HepG2 (cell line): Measurements from ENCODE around the gene NSUN3. TPM values are rescaled to one million over a fixed set of nuclear protein-coding genes. Genes with fewer than 3 reads are reported as not detected.

Source experiments
- ATAC-seq: fragments of 200-7000 bp; cut with Tn5 transposase; 3 replicates; pipeline ENCODE4 v1.9.1; 2020; ENCODE audit warnings: mild to moderate bottlenecking, moderate library complexity
- BruUV-seq: library from RNA; stranded (reverse); fragments of 400-500 nt; replicated peaks from 2 replicates; lab custom pipeline; 2021; lab: Mats Ljungman, UMichigan
- CTCF ChIA-PET: fragments of 300-600 bp; formaldehyde crosslinking; extraction: SDS; loops from one replicate; lab custom pipeline; 2021; ENCODE audit warnings: low total read pairs, inconsistent platforms, low intra/inter-chr PET ratio; lab: Yijun Ruan, JAX
- POLR2A ChIA-PET: fragments of 350-600 bp; sonication (Branson Sonifier 250); formaldehyde crosslinking; loops from one replicate; lab custom pipeline; 2020; ENCODE audit warnings: antibody characterized with exemption, inconsistent platforms; lab: Yijun Ruan, JAX
- DNase-seq: peaks from one replicate; pipeline ENCODE4 v3.0.0-alpha.2; 2015; ENCODE audit warnings: low spot score
- FAIRE-seq: peaks from 3 replicates; lab custom pipeline; 2011; peaks lifted over from hg19 to GRCh38; lab: Jason Lieb, UNC
- H2AFZ ChIP-seq: one replicate; pipeline ENCODE4 v1.6.1; 2011; ENCODE audit warnings: low read length, inconsistent platforms
- H3K27ac ChIP-seq: fragments of 300-600 bp; 3 replicates; pipeline ENCODE4 v1.8.0; 2011; ENCODE audit warnings: mixed run types, mild to moderate bottlenecking, mixed read lengths, low read length, inconsistent platforms; ENCODE audit not compliant: insufficient read depth; ENCODE audit errors: extremely low read length
- H3K27me3 ChIP-seq, 2 experiments: fragments of 200-600 bp in 1 of 2; 2 replicates in 1 of 2; 3 replicates in 1 of 2; pipeline versions ENCODE4 v1.6.0 to v1.8.0; 2011; ENCODE audit warnings: low read length in 2 of 2, mild to moderate bottlenecking in 2 of 2, moderate library complexity in 2 of 2, inconsistent platforms in 1 of 2; ENCODE audit not compliant: insufficient read depth in 2 of 2, control insufficient read depth in 1 of 2
- H3K36me3 ChIP-seq, 2 experiments: fragments of 200-600 bp in 1 of 2; replicated peaks in 1 of 2; 2 replicates in 1 of 2; 3 replicates in 1 of 2; pipeline versions ENCODE4 v1.5.1 to v1.8.0; 2011; ENCODE audit warnings: low read length in 2 of 2, inconsistent platforms in 1 of 2; ENCODE audit not compliant: insufficient read depth in 2 of 2, control insufficient read depth in 1 of 2
- H3K4me1 ChIP-seq: 2 replicates; pipeline ENCODE4 v1.5.1; 2012; ENCODE audit warnings: low read length, inconsistent platforms; ENCODE audit not compliant: insufficient read depth
- H3K4me2 ChIP-seq: 2 replicates; pipeline ENCODE4 v1.6.0; 2011; ENCODE audit warnings: low read depth, low read length, inconsistent platforms
- H3K4me3 ChIP-seq, 3 experiments: fragments of 200-600 bp in 1 of 3; sonication (generic), shearing (Covaris generic) in 1 of 3; replicated peaks in 1 of 3; 2 replicates each; pipeline ENCODE4 v1.5.1; 2011 to 2016; ENCODE audit warnings: low read length in 3 of 3, inconsistent platforms in 2 of 3, low read depth in 2 of 3, mild to moderate bottlenecking in 2 of 3, control low read depth in 1 of 3, mixed read lengths in 1 of 3; ENCODE audit not compliant: insufficient read depth in 1 of 3
- H3K79me2 ChIP-seq: one replicate; pipeline ENCODE4 v1.6.1; 2011; ENCODE audit warnings: low read length, inconsistent platforms; ENCODE audit not compliant: insufficient read depth
- H3K9ac ChIP-seq: 2 replicates; pipeline ENCODE4 v1.6.0; 2011; ENCODE audit warnings: mild to moderate bottlenecking, low read depth, low read length, inconsistent platforms; ENCODE audit not compliant: insufficient read depth
- H3K9me3 ChIP-seq: 2 replicates; pipeline ENCODE4 v1.5.1; 2012; ENCODE audit warnings: mild to moderate bottlenecking, low read length
- H4K20me1 ChIP-seq: 2 replicates; pipeline ENCODE4 v1.6.0; 2011; ENCODE audit warnings: inconsistent platforms, mild to moderate bottlenecking, low read length, moderate library complexity; ENCODE audit not compliant: insufficient read depth
- CCAR2 ChIP-seq: fragments of 200-400 bp; formaldehyde crosslinking; optimal IDR thresholded peaks from 2 replicates; pipeline ENCODE3; 2018; ENCODE audit warnings: low read depth, mild to moderate bottlenecking, low read length, moderate library complexity
- NR2F1 ChIP-seq, 2 experiments: fragments of 450-650 bp in 1 of 2; formaldehyde crosslinking in 1 of 2; IDR thresholded peaks; 2 replicates each; pipeline versions ENCODE4 v1.5.0 to v1.6.1; 2016 to 2020; ENCODE audit warnings: mild to moderate bottlenecking in 1 of 2, missing compliant biosample characterization in 1 of 2, missing genetic modification reagents in 1 of 2, moderate library complexity in 1 of 2
- ZBTB40 ChIP-seq, 2 experiments: fragments of 450-650 bp in 1 of 2; sonication (generic) in 1 of 2; formaldehyde crosslinking in 1 of 2; IDR thresholded peaks; 2 replicates each; pipeline versions ENCODE4 v1.6.1 to v1.8.0; 2016 to 2022; ENCODE audit warnings: antibody characterized with exemption in 1 of 2, mild to moderate bottlenecking in 1 of 2, missing genetic modification reagents in 1 of 2
- ZNF841 ChIP-seq: sonication (generic); formaldehyde crosslinking; IDR thresholded peaks from 2 replicates; pipeline ENCODE4 v1.8.1; 2023; ENCODE audit warnings: missing genetic modification reagents, borderline replicate concordance
- WGBS: methylation state at CpG from one replicate; pipeline ENCODE4 v1.1.6; 2017; ENCODE audit warnings: low lambda C conversion rate; 5-methylcytosine and 5-hydroxymethylcytosine counted together
- in situ Hi-C: cut with HindIII; loops from 2 replicates; pipeline ENCODE4 v1.10.0; 2017; ENCODE audit warnings: low pct_unique_long_range_greater_than_20kb; ENCODE audit not compliant: extremely low pct_ligation_motif_present
- intact Hi-C: fragments of 100-400 bp; cut with micrococcal nuclease; formaldehyde crosslinking; loops from one replicate; pipeline ENCODE4 v1.10.0; 2022; ENCODE audit not compliant: unreplicated experiment
- polyA plus RNA-seq, 8 experiments: library from polyadenylated mRNA; depleted of rRNA in 3 of 8; stranded (reverse) in 7 of 8; unstranded in 1 of 8; fragments of >200 nt; fragmentation: Illumina TruSeq in 4 of 8; extraction: Trizol in 4 of 8; gene quantifications; 2 replicates each; pipeline versions ENCODE4 v1.2.1 to v1.2.3, GENCODE V29; 2011 to 2016; ENCODE audit warnings: low read depth in 4 of 8, missing spikeins in 1 of 8, mixed read lengths in 1 of 8; ENCODE audit not compliant: insufficient read depth in 1 of 8
- total RNA-seq, 5 experiments: library from RNA; depleted of rRNA; stranded (reverse); fragments of >200 nt; fragmentation: Illumina TruSeq; extraction: Trizol; gene quantifications; 2 replicates each; pipeline ENCODE4 v1.2.3, GENCODE V29; 2016; ENCODE audit warnings: low read depth in 1 of 5

NSUN3 gene
- total and polyA plus RNA-seq, 2 of the 13 experiments (the other 11 are each of a cell fraction or from before 2014, with no cell fraction given), result 3.2 to 10.6 TPM

GRCh38 chr3:94089126-94089525 lies 26.3 kb downstream of the NSUN3 start (continued):
- TF ChIP-seq ZNF841 (CRISPR knock-in tag) (no peak), NR2F1 (CRISPR knock-in tag; IDR thresholded peaks at IDR 0.05) (no peak)
- TF ChIP-seq, all 625 proteins: peak for 0

- intact Hi-C loops (no loop called here), in situ Hi-C loops (no loop called here)
- no peak for TF ChIP-seq CCAR2
- no peak for TF ChIP-seq ZBTB40 (IDR thresholded peaks at IDR 0.05)
- no peak for TF ChIP-seq ZBTB40 (CRISPR knock-in tag; IDR thresholded peaks at IDR 0.05)
- no peak for ATAC-seq
- H3K36me3 ChIP-seq, result peaks cover 0 to 11% of the 10 kb centered on the region in 2 experiments; a peak in 3 of 5 replicates
- DNase-seq, result no peak
- no peaks in the 10 kb centered on the region for H3K79me2 ChIP-seq
- H3K9me3 ChIP-seq, result no peaks in the 10 kb centered on the region
- H4K20me1 ChIP-seq, result no peaks in the 10 kb centered on the region
- ChIA-PET CTCF (no interaction called here), POLR2A (no interaction called here)
- no peak overlapping the region for H3K4me2 ChIP-seq
- H3K4me1 ChIP-seq, result no peaks in the 10 kb centered on the region
- no peak overlapping the region for H3K27ac ChIP-seq
- no peak overlapping the region for H3K9ac ChIP-seq
- BruUV-seq, result no TSS peak
- no peak overlapping the region for H3K4me3 ChIP-seq
- H2AFZ ChIP-seq, result no peak overlapping the region
- FAIRE-seq, result no peak
- 100% methylated on average over 1 of the region's 1 CpG for WGBS
- no peaks in the 10 kb centered on the region for H3K27me3 ChIP-seq
Observed at GRCh38 chr3:94092086-94092485, 29.2 kb downstream of the NSUN3 start.
